IMR-90 (cell line): ENCODE measurements around the gene PHOSPHO1. TPM values are rescaled to one million over a fixed set of nuclear protein-coding genes. Genes with fewer than 3 reads are reported as not detected.

ENCODE experiments used
- ATAC-seq: fragments of 200-7000 bp; cut with Tn5 transposase; 2 replicates; pipeline ENCODE4 v1.9.1; 2020; ENCODE audit warnings: low read depth, mild to moderate bottlenecking, moderate library complexity
- BruUV-seq: library from RNA; stranded (reverse); fragments of 400-500 nt; replicated peaks from 2 replicates; lab custom pipeline; 2021; lab: Mats Ljungman, UMichigan
- CTCF ChIA-PET: fragments of 300-600 bp; formaldehyde crosslinking; extraction: SDS; loops from one replicate; lab custom pipeline; 2021; ENCODE audit warnings: antibody characterized with exemption; lab: Yijun Ruan, JAX
- POLR2A ChIA-PET: fragments of 300-600 bp; sonication (Branson Sonifier 250); formaldehyde crosslinking; loops from one replicate; lab custom pipeline; 2022; ENCODE audit warnings: antibody characterized with exemption; ENCODE audit not compliant: unreplicated experiment; lab: Charles Lee
- DNase-seq: peaks from one replicate; pipeline ENCODE4 v3.0.0; 2013
- H2AFZ ChIP-seq: replicated peaks from 2 replicates; pipeline ENCODE3; 2013; ENCODE audit warnings: low read length, mild to moderate bottlenecking; ENCODE audit not compliant: poor library complexity
- H2AK5ac ChIP-seq: 2 replicates; pipeline ENCODE4 v1.6.1; 2013; ENCODE audit warnings: low read depth, low read length, inconsistent platforms
- H2AK9ac ChIP-seq: replicated peaks from 2 replicates; pipeline ENCODE3; 2013; ENCODE audit warnings: mild to moderate bottlenecking, low read depth, low read length, moderate library complexity; ENCODE audit not compliant: poor library complexity
- H2BK120ac ChIP-seq: 2 replicates; pipeline ENCODE4 v1.6.1; 2013; ENCODE audit warnings: low read depth, low read length, inconsistent platforms
- H2BK15ac ChIP-seq: 3 replicates; pipeline ENCODE4 v1.6.1; 2013; ENCODE audit warnings: low read depth, low read length, inconsistent platforms
- H2BK20ac ChIP-seq: 2 replicates; pipeline ENCODE4 v1.6.1; 2013; ENCODE audit warnings: low read depth, mild to moderate bottlenecking, inconsistent platforms, low read length, moderate library complexity
- H2BK5ac ChIP-seq: 2 replicates; pipeline ENCODE4 v1.6.1; 2013; ENCODE audit warnings: mild to moderate bottlenecking, low read depth, low read length, inconsistent platforms; ENCODE audit not compliant: poor library complexity, severe bottlenecking
- H3K14ac ChIP-seq: replicated peaks from 2 replicates; pipeline ENCODE4 v1.6.1; 2013; ENCODE audit warnings: low read depth, low read length, inconsistent platforms
- H3K18ac ChIP-seq: 2 replicates; pipeline ENCODE4 v1.6.1; 2013; ENCODE audit warnings: low read depth, low read length, control low read depth
- H3K23ac ChIP-seq: 2 replicates; pipeline ENCODE4 v1.6.1; 2013; ENCODE audit warnings: low read depth, low read length, inconsistent platforms
- H3K27ac ChIP-seq: 2 replicates; pipeline ENCODE4 v1.5.1; 2013; ENCODE audit warnings: mild to moderate bottlenecking, control low read depth, low read length; ENCODE audit not compliant: insufficient read depth
- H3K27me3 ChIP-seq: 2 replicates; pipeline ENCODE4 v1.6.1; 2013; ENCODE audit warnings: low read length; ENCODE audit not compliant: control insufficient read depth, insufficient read depth
- H3K36me3 ChIP-seq: 2 replicates; pipeline ENCODE4 v1.6.1; 2013; ENCODE audit warnings: low read length, mixed read lengths; ENCODE audit not compliant: control insufficient read depth, insufficient read depth
- H3K4ac ChIP-seq: 2 replicates; pipeline ENCODE4 v1.6.1; 2013; ENCODE audit warnings: low read depth, low read length, inconsistent platforms
- H3K4me1 ChIP-seq: 2 replicates; pipeline ENCODE4 v1.6.1; 2013; ENCODE audit warnings: low read length, mixed read lengths; ENCODE audit not compliant: control insufficient read depth, insufficient read depth
- H3K4me2 ChIP-seq: 2 replicates; pipeline ENCODE4 v1.6.1; 2013; ENCODE audit warnings: low read depth, mild to moderate bottlenecking, control low read depth, low read length, moderate library complexity
- H3K4me3 ChIP-seq: 2 replicates; pipeline ENCODE4 v1.5.1; 2013; ENCODE audit warnings: low read depth, mild to moderate bottlenecking, control low read depth, low read length, moderate library complexity; ENCODE audit not compliant: insufficient read depth
- H3K56ac ChIP-seq: 2 replicates; pipeline ENCODE4 v1.6.1; 2013; ENCODE audit warnings: low read length, inconsistent platforms; ENCODE audit not compliant: insufficient read depth; ENCODE audit errors: extremely low read depth
- H3K79me1 ChIP-seq, 2 experiments: 2 replicates each; pipeline ENCODE4 v1.6.1; 2013; ENCODE audit warnings: low read length in 2 of 2, inconsistent platforms in 1 of 2, low read depth in 1 of 2
- H3K9ac ChIP-seq: 2 replicates; pipeline ENCODE4 v1.6.1; 2013; ENCODE audit warnings: low read depth, low read length, control low read depth
- H3K9me1 ChIP-seq: 2 replicates; pipeline ENCODE4 v1.6.1; 2013; ENCODE audit warnings: low read length, inconsistent platforms; ENCODE audit not compliant: insufficient read depth
- H3K9me3 ChIP-seq: 2 replicates; pipeline ENCODE4 v1.6.1; 2013; ENCODE audit warnings: low read length; ENCODE audit not compliant: control insufficient read depth, insufficient read depth
- H4K20me1 ChIP-seq: 2 replicates; pipeline ENCODE4 v1.6.1; 2013; ENCODE audit warnings: low read length, inconsistent platforms; ENCODE audit not compliant: insufficient read depth
- H4K5ac ChIP-seq: 2 replicates; pipeline ENCODE4 v1.6.1; 2013; ENCODE audit warnings: mild to moderate bottlenecking, low read depth, low read length, control low read depth
- H4K8ac ChIP-seq, 2 experiments: 2 replicates each; pipeline ENCODE4 v1.6.1; 2013; ENCODE audit warnings: low read depth in 2 of 2, low read length in 2 of 2, control low read depth in 1 of 2, inconsistent platforms in 1 of 2
- H4K91ac ChIP-seq: 2 replicates; pipeline ENCODE4 v1.6.1; 2013; ENCODE audit warnings: low read depth, low read length, inconsistent platforms; ENCODE audit not compliant: insufficient read depth
- ELK1 ChIP-seq: fragments of 150-350 bp; IDR thresholded peaks from 2 replicates; pipeline ENCODE4 v1.6.1; 2016; ENCODE audit warnings: low read depth, mild to moderate bottlenecking, low read length, moderate library complexity, borderline replicate concordance
- POLR2A ChIP-seq: IDR thresholded peaks from 2 replicates; pipeline ENCODE4 v1.6.1; 2012; ENCODE audit warnings: mild to moderate bottlenecking, low read depth, low read length
- RCOR1 ChIP-seq: IDR thresholded peaks from 2 replicates; pipeline ENCODE4 v1.6.1; 2012; ENCODE audit warnings: mild to moderate bottlenecking, low read length, improper control_type of control experiment; ENCODE audit not compliant: insufficient replicate concordance
- SMC3 ChIP-seq: fragments of 150-350 bp; IDR thresholded peaks from 2 replicates; pipeline ENCODE4 v1.6.1; 2016; ENCODE audit warnings: low read depth, mild to moderate bottlenecking, antibody characterized with exemption, low read length, moderate library complexity
- WGBS, 2 experiments: methylation state at CpG; one replicate each; pipeline versions ENCODE4 v1.1.5 to v1.1.7; 2013; ENCODE audit warnings: missing lambda C conversion rate in 2 of 2; ENCODE audit not compliant: insufficient read length in 1 of 2; ENCODE audit errors: extremely low coverage in 2 of 2; 5-methylcytosine and 5-hydroxymethylcytosine counted together
- dilution Hi-C: fragments of 300-500 bp; cut with HindIII; formaldehyde crosslinking; loops from one replicate; pipeline ENCODE4 v1.14.3; 2018; ENCODE audit warnings: low sequenced_read_pairs; ENCODE audit not compliant: unreplicated experiment
- in situ Hi-C: fragments of 300-500 bp; cut with MboI; formaldehyde crosslinking; loops from 3 replicates; pipeline ENCODE4 v1.14.3; 2019; ENCODE audit warnings: low sequenced_read_pairs, inconsistent platforms, mixed read lengths
- intact Hi-C: fragments of 100-400 bp; cut with micrococcal nuclease; formaldehyde crosslinking; loops from 2 replicates; pipeline ENCODE4 v1.10.0; 2022
- polyA plus RNA-seq, 3 experiments: library from polyadenylated mRNA; depleted of rRNA; stranded (reverse); fragments of >200 nt; gene quantifications; 2 replicates each; pipeline ENCODE4 v1.2.3, GENCODE V29; 2012; ENCODE audit warnings: low replicate concordance in 1 of 3
- total RNA-seq: library from RNA; depleted of rRNA; stranded (reverse); fragments of >200 nt; gene quantifications from 2 replicates; pipeline ENCODE4 v1.2.3, GENCODE V29; 2012

The PHOSPHO1 gene
- total and polyA plus RNA-seq, 2 of the 4 experiments (the other 2 are of a cell fraction), result under 0.01 to 0.48 TPM

- TF ChIP-seq ELK1 (no peak), RCOR1 (no peak)
Measured at GRCh38 chr17:49255125-49255524, 24.5 kb upstream of the PHOSPHO1 start (continued).

- H2AFZ ChIP-seq, result no peak overlapping the region
- H2BK120ac ChIP-seq, result no peak overlapping the region
- no peak overlapping the region for H4K5ac ChIP-seq
- no peaks in the 10 kb centered on the region for H3K9me1 ChIP-seq
- no peaks in the 10 kb centered on the region for H3K79me1 ChIP-seq
- intact Hi-C loops, result no loop called here
- WGBS, 2 experiments, result 0% methylated on average over 1 of the region's 4 CpGs; no CpG with 5 or more reads in 1 of the 2 experiments
- in situ Hi-C loops, result no loop called here
- H3K36me3 ChIP-seq, result no peaks in the 10 kb centered on the region
- H3K18ac ChIP-seq, result no peak overlapping the region
- no TSS peak for BruUV-seq
- H3K27me3 ChIP-seq, result peaks cover 11% of the 10 kb centered on the region; the same call in 1 of the 2 replicates
- H2AK9ac ChIP-seq, result no peak overlapping the region
- no peak overlapping the region for H3K23ac ChIP-seq
- H3K56ac ChIP-seq, result no peak overlapping the region
- no peak overlapping the region for H4K91ac ChIP-seq
- no peak overlapping the region for H3K27ac ChIP-seq
- dilution Hi-C loops, result no loop called here
- no peak overlapping the region for H2BK20ac ChIP-seq
- H3K9ac ChIP-seq, result no peak overlapping the region
- H2BK15ac ChIP-seq, result no peak overlapping the region
- H3K4me3 ChIP-seq, result no peak overlapping the region
- H3K9me3 ChIP-seq, result no peaks in the 10 kb centered on the region
- no peak overlapping the region for H2BK5ac ChIP-seq
- no peaks in the 10 kb centered on the region for H3K4me1 ChIP-seq
- H4K20me1 ChIP-seq, result no peaks in the 10 kb centered on the region
- no peak overlapping the region for H3K14ac ChIP-seq
- no peak for DNase-seq
- ATAC-seq, result no peak
- no peak overlapping the region for H2AK5ac ChIP-seq
- no peak overlapping the region for H3K4ac ChIP-seq
- H4K8ac ChIP-seq, result no peak overlapping the region
- no peak overlapping the region for H3K4me2 ChIP-seq
- CTCF ChIA-PET, result interaction anchor here (0.6 to 1.4 kb wide), 4 partner anchors 13 to 117 kb away, joined by 3 to 5 read pairs (median 4); no protein-coding TSS in a partner anchor
- no peak for TF ChIP-seq SMC3
- no peak for TF ChIP-seq POLR2A
- POLR2A ChIA-PET, result no interaction called here
Measured at GRCh38 chr17:49254066-49254465, 23.5 kb upstream of the PHOSPHO1 start.
